ENCODE results near the gene MIEF1. TPM values are rescaled to one million over a fixed set of nuclear protein-coding genes. Genes with fewer than 3 reads are reported as not detected.

The MIEF1 gene
- total RNA-seq (10 to 100 TPM; 19.8 to 20.4 TPM), total RNA-seq (28.6 to 186 (median 88.1) reads per million in 172 experiments)
- 21.7 TPM for polyA plus RNA-seq (2013, experiment 1 of 2)
- 21.0 TPM for polyA plus RNA-seq (2013, experiment 2 of 2)

DNA sequence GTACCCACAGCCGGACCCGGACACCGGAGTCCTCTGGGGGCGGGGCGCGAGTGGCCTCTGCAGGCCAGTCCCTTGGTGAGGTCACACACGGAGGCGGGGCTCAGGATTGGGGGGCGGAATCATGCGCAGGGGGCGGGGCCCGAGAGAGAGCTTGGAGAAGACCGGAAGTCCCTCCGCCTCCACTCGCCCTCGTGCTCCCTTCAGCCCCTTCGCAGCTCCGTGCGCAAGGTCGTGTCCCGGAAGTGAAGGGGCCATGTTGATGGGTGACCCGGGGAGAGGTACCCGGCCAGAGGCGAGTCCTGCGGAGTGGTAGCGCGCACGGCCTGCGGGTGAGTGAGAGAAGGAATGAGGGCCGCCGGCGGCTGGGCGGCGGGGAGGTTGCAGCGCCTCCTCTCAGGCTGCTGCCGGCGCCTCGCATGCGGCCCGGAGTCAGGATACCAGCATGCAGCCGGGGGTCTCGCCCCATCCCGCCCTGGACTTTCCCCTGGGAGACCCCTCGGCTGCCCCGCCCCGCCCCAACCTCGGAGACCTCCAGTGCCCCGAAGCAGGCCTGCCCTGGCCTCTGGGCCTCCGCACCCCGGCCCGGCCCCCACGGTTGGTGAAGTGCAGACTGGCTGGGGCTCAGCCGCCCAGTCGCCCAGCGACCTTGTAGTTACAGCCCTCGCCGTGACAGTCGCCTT lies at the start of gene MIEF1:
TSS of gene MIEF1 (plus strand) at position 182 of the 680 bp plus-strand sequence. CDS start 9,005 bp downstream, outside the sequence.
- ATAC-seq (ENCODE audit: poor library complexity) (peak; percentile 94), DNase-seq (peak; percentile 70 to 96 (median 86))
- H3K4me3 Mint-ChIP-seq, result peak within 1 kb of the TSS; percentile 99
- CTCF ChIA-PET, result interaction anchor here (1.6 to 2.0 kb wide), 2 partner anchors 27 to 103 kb away, joined by 9 to 13 read pairs; partner anchors contain the start of gene TAB1
- peaks cover 45% of the 10 kb centered on the region for H3K36me3 Mint-ChIP-seq (ENCODE audit: low read depth)
- no peaks in the 10 kb centered on the region for H3K27me3 ChIP-seq (ENCODE audit: control insufficient read depth in 1 of 2, insufficient read depth in 2 of 2, low read length in 2 of 2)
- POLR2A ChIA-PET, result interaction anchor here (0.5 to 4.1 kb wide), 12 partner anchors 12 to 1785 kb away, joined by 3 to 69 read pairs (median 6); partner anchors contain the start of genes ATF4, RANGAP1, RPL3 and SYNGR1
- intact Hi-C loops (cut with DNase I, micrococcal nuclease), result loop anchor here in 1 of 2 experiments (1.0 to 10.0 kb wide), 3 partner anchors 18 to 257 kb away; partner anchors contain the start of genes ATF4 and PDGFB
- H3K27me3 Mint-ChIP-seq, result no peaks in the 10 kb centered on the region
- peak within 1 kb of the TSS; percentile 92 for H3K27ac Mint-ChIP-seq
- H3K36me3 ChIP-seq (ENCODE audit: insufficient read depth, low read length), result peaks cover 35% of the 10 kb centered on the region
- H3K4me1 ChIP-seq (ENCODE audit: insufficient read depth, low read length), result peaks cover 39% of the 10 kb centered on the region
- H3K27ac ChIP-seq (ENCODE audit: low read depth in 1 of 2, low read length in 2 of 2), result peak within 1 kb of the TSS; percentile 61 to 71
- no peaks in the 10 kb centered on the region for H3K9me3 Mint-ChIP-seq
- peaks cover 47% of the 10 kb centered on the region for H3K4me1 Mint-ChIP-seq (ENCODE audit: low read depth)
- no peaks in the 10 kb centered on the region for H3K9me3 ChIP-seq (ENCODE audit: control insufficient read depth in 1 of 2, insufficient read depth in 1 of 2, low read length in 2 of 2)
- TF ChIP-seq, protein P1, sequence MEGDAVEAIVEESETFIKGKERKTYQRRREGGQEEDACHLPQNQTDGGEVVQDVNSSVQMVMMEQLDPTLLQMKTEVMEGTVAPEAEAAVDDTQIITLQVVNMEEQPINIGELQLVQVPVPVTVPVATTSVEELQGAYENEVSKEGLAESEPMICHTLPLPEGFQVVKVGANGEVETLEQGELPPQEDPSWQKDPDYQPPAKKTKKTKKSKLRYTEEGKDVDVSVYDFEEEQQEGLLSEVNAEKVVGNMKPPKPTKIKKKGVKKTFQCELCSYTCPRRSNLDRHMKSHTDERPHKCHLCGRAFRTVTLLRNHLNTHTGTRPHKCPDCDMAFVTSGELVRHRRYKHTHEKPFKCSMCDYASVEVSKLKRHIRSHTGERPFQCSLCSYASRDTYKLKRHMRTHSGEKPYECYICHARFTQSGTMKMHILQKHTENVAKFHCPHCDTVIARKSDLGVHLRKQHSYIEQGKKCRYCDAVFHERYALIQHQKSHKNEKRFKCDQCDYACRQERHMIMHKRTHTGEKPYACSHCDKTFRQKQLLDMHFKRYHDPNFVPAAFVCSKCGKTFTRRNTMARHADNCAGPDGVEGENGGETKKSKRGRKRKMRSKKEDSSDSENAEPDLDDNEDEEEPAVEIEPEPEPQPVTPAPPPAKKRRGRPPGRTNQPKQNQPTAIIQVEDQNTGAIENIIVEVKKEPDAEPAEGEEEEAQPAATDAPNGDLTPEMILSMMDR (IDR thresholded peaks at IDR 0.05), result no peak
- peak within 1 kb of the TSS; percentile 67 for H3K4me3 ChIP-seq (ENCODE audit: low read length)

DNA sequence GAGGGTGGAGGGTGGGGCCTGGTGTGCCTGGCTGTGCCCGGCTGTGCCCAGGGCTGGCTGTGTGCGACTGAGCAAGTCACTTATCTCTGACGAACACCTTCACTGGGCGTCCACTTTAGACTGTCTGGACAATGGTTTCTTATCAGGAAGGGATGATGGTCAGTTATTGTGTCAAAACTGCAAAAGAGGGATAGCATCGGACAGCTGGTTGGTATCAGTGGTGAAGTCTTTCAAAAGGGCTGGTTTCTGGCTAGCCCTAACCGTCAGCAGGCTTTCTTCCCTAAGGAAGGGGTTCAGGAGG lies 49.4 kb upstream of the MIEF1 start:
- Histone ChIP-seq H3K27me3 (ENCODE audit: control insufficient read depth in 1 of 2, insufficient read depth in 2 of 2, low read length in 2 of 2) (peaks cover 10 to 11% of the 10 kb centered on the region in 2 experiments), H3K4me3 (ENCODE audit: low read length) (no peak overlapping the region), H3K36me3 (ENCODE audit: insufficient read depth, low read length) (no peaks in the 10 kb centered on the region), H3K27ac (ENCODE audit: low read depth in 1 of 2, low read length in 2 of 2) (no peak overlapping the region), H3K9me3 (ENCODE audit: control insufficient read depth in 1 of 2, insufficient read depth in 1 of 2, low read length in 2 of 2) (peaks cover 0 to 11% of the 10 kb centered on the region in 2 experiments), H3K4me1 (ENCODE audit: insufficient read depth, low read length) (peaks cover 22% of the 10 kb centered on the region)
- intact Hi-C loops (cut with DNase I, micrococcal nuclease), result no loop called here
- no peaks in the 10 kb centered on the region for H3K9me3 Mint-ChIP-seq
- peaks cover 23% of the 10 kb centered on the region for H3K4me1 Mint-ChIP-seq (ENCODE audit: low read depth)
- no peak overlapping the region for H3K27ac Mint-ChIP-seq
- DNase-seq (no peak), ATAC-seq (ENCODE audit: poor library complexity) (no peak)
- ChIA-PET POLR2A (interaction anchor here (0.8 kb wide), 1 partner anchor 40 kb away, joined by 3 read pairs; no protein-coding TSS in a partner anchor), CTCF (no interaction called here)
- H3K36me3 Mint-ChIP-seq (ENCODE audit: low read depth), result no peaks in the 10 kb centered on the region
- peaks cover 26% of the 10 kb centered on the region for H3K27me3 Mint-ChIP-seq
- TF ChIP-seq, protein P1 (IDR thresholded peaks at IDR 0.05), result no peak
- no peak overlapping the region for H3K4me3 Mint-ChIP-seq

DNA sequence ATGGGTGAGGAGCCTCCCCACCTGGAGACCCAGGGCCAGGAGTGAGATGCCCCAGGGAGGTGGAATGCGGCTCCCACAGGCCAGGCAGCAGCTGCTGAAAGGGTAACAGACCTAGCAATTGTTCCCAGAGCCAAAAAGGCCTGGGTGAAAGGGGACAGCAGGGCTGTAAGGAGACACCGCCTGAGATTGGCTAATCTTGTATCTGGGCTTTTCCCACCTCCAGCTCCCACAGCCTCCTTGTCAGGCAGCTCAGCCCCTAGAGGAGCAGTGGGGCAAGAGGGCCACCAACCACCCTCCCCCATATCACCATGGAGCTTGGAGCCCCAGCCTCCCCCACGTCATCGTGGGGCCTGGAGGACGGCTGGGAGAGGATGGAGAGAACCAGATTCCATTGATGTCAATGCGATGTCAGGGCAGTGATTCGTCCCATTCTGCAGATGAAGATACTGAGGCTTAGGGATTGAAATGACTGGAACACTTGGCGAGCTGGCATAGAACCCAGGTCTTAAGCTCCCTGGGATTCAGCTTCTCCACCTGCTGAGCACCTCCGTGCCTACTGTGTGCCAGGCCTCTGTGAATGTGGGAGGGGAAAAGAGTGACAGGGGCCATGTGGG lies 48.2 kb upstream of the MIEF1 start:
- no peak overlapping the region for H3K27ac ChIP-seq (ENCODE audit: low read depth in 1 of 2, low read length in 2 of 2)
- no peaks in the 10 kb centered on the region for H3K36me3 ChIP-seq (ENCODE audit: insufficient read depth, low read length)
- no peak for DNase-seq
- intact Hi-C loops (cut with DNase I, micrococcal nuclease), result no loop called here
- POLR2A ChIA-PET, result interaction anchor here (1.4 kb wide), 1 partner anchor 42 kb away, joined by 6 read pairs; no protein-coding TSS in a partner anchor
- Mint-ChIP-seq H3K4me1 (ENCODE audit: low read depth) (peaks cover 31% of the 10 kb centered on the region), H3K36me3 (ENCODE audit: low read depth) (no peaks in the 10 kb centered on the region), H3K9me3 (no peaks in the 10 kb centered on the region), H3K27me3 (peaks cover 35% of the 10 kb centered on the region), H3K27ac (no peak overlapping the region), H3K4me3 (peak overlapping the region; percentile 43)
- H3K27me3 ChIP-seq (ENCODE audit: control insufficient read depth in 1 of 2, insufficient read depth in 2 of 2, low read length in 2 of 2), result peaks cover 20 to 21% of the 10 kb centered on the region in 2 experiments
- peaks cover 27% of the 10 kb centered on the region for H3K4me1 ChIP-seq (ENCODE audit: insufficient read depth, low read length)
- CTCF ChIA-PET, result no interaction called here
- no peak for ATAC-seq (ENCODE audit: poor library complexity)
- TF ChIP-seq, protein P1 (IDR thresholded peaks at IDR 0.05), result no peak
- peaks cover 0 to 20% of the 10 kb centered on the region in 2 experiments for H3K9me3 ChIP-seq (ENCODE audit: control insufficient read depth in 1 of 2, insufficient read depth in 1 of 2, low read length in 2 of 2)
- H3K4me3 ChIP-seq (ENCODE audit: low read length), result no peak overlapping the region
